HG02852 (cell line): ENCODE data around the gene DBI.
"Not testable (repeated sequence)": the region's sequence is repeated elsewhere in the genome, so short reads cannot be mapped to it uniquely, and the experiment has no call there.

Experiments
- ATAC-seq: cut with Tn5 transposase; IDR thresholded peaks from one replicate; pipeline ENCODE4 v1.9.1; 2021; ENCODE audit warnings: mild to moderate bottlenecking, moderate library complexity; ENCODE audit not compliant: unreplicated experiment

The DBI gene

GRCh38 chr2:119393971-119394748 lies 27.4 kb downstream of the DBI start:
- ATAC-seq = no peak

DNA sequence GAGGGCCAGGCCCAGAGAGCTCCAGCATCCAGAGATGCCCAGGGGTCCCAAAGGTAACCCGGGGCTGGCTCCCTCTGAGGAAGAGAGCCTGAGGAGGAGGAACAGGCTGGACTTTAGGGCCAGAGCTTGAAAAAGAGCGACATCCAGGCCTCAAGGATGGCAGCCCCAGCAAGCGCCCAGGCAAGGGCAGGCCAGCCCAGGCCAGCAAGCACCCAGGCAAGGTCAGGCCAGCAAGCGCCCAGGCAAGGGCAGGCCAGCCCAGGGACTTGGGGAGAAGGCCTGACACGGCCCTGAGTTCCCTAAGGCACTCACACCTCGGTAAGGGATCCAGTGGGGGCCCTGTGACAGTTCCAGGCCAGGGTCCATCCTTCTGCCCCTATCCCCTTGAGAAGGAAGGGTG lies 30.4 kb downstream of the DBI start:
- ATAC-seq = no peak

DNA sequence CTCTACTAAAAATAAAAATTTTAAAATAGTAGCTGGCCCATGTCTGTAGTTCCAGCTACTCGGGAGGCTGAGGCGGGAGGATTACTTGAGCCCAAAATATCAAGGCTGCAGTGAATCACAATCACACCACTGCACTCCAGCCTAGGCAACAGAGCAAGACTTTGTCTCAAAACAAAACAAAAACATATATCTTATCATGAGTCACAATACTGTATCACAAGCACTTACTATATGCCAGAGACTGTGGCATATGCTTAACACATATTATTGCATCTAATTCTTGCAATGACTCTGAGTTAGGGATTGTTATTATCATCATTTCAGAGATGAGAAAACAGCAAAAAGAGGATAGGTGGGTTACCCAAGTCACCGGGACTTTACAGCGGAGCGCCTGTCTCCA lies 35.3 kb downstream of the DBI start:
- ATAC-seq = no peak

GRCh38 chr2:119402645-119403560 lies 36.1 kb downstream of the DBI start:
- ATAC-seq = no peak

GRCh38 chr2:119403618-119404017 lies 36.8 kb downstream of the DBI start:
- ATAC-seq = not testable (repeated sequence)

DNA sequence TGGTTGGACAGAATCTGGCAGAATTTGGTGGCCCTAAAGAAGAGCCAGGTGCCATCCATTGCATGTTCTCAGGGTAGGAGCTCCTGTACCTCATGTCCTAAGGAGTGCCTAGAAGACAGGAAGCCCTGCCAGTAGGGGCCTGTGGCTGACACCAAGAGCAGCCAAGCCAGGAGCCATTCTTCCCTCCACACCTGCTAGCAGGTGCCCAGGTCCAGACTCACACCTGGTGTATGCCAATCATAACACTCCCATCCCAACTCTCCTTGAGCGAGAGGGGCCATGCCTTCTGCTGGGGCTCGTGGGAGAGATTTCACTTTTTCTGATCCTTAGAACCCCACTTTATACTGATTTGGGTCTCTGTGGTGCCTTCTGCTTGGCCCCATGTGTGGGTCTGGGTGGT lies 38.4 kb downstream of the DBI start:
- ATAC-seq = no peak

- no peak for ATAC-seq
Measured at GRCh38 chr2:119407430-119408220, 40.8 kb downstream of the DBI start.

DNA sequence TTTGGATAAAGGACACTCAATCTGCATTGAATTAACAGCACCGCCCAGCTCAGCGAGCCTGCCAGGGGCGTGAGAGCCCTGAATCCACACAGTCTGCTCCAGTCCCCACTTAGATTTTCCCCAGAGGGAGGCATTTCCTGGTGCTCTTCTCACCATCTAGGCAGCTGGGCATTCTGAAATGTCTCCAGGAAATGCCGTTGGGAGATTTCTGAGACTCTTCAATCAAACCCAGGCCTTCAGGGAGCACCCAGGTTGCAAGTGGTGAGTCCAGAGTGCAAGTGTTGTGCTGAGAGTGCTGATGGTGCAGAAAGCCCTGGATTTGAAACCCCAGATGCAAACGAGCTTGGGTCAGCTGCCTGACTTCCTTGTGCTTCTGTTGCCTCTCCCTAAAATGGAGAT lies 41.4 kb downstream of the DBI start:
- no peak for ATAC-seq

DNA sequence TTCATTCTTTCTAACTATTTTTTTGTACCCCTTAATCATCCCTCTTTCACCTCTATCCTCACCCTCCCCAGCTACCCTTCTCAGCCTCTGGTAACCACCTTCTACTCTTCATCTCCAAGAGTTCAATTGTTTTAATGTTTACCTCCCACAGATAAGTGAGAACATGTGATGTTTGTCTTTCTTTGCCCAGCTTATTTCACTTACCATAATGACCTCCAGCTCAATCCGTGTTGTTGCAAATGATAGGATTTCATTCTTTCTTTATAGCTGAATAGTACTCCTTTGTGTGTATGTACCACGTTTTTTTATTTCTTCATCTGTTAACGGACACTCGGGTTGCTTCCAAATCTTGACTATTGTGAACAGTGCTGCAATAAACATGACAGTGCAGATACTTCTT lies 42.7 kb downstream of the DBI start:
- no peak for ATAC-seq

GRCh38 chr2:119414894-119415293 lies 48.1 kb downstream of the DBI start:
- no peak for ATAC-seq

DNA sequence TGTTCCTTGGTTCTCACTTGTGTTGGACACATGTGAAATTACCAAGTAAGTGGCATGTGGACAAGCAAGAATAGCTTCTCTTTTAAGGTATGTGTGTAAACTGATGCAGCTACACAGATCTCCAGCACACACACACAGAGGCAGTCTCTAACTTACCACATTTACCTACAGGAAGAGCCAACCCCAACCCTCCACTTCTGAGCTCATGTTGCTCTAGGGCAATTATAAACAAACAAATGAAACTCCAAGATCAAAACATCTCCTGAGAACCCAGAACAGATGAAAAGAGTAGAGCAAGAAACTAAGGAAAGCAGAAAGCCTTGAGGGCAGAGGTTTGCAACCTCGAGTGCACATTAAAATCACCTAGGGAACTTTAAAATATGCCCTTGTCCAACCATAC lies 48.9 kb downstream of the DBI start:
- ATAC-seq = no peak

GRCh38 chr2:119416299-119416923 lies 49.6 kb downstream of the DBI start:
- no peak for ATAC-seq

DNA sequence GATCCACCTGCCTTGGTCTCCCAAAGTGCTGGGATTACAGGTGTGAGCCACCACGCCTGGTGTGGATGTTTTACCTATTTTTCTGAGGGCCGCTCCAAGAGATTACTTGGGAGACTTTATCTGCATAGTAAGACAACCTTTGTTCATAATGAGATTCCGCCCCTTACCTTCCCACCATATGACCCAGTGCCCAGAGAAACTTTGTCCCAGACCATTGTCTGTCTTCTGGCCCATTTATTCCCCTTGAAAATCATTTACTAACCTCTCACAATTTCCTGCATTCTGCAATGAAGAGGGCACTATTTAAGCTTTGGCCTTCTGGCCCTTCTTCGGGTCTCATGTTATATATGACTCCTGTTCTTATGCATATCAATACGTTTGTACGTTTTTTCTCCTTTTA lies 51.1 kb downstream of the DBI start:
- ATAC-seq = no peak

DNA sequence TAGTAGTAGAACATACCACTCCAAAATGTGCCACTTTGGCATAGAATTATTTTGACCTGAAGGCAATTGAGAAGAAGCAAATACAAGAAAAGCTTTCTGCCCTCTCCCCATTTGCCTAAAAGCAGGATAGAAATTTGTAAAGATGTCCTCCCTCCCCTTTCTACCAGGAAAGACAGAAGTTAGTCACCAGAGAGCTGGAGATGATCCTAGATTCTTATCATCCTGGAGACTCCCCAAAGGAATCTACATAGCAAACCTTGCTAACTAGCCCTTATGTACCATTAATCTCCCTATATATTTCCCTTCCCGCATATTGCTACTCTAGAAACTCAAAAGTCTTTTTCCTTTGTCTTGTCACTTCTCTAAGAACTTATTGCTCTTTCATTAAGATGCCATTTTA lies 52.3 kb downstream of the DBI start:
- ATAC-seq = no peak

DNA sequence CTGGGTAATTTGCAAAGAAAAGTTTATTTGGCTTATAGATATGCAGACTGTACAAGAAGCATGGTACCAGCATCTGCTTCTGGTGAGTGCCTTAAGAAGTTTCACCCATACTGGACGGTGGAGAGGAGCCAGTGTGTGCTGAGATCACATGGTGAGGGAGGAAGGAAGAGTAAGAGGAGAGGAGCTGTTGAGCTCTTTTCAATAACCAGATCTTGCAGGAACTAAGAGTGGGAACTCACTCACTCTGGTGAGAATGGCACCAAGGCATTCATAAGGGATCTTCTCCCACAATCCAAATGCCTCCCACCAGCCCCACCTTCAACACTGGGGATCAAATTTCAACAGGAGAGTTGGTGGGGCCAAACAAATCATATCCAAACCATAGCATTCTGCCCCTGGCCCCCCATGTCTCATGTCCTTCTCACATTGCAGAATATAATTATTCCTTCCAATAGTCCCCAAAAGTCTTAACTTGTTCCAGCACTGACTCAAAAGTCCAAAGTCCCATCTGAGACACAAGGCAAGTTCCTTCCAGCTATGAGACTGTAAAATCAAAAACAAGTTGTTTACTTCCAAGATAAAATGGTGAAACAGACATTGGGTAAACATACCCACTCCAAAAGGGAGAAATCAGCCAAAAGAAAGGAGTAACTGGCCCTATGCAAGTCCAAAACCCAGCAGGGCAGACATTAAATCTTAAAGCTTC lies 53.2 kb downstream of the DBI start:
- ATAC-seq = no peak

DNA sequence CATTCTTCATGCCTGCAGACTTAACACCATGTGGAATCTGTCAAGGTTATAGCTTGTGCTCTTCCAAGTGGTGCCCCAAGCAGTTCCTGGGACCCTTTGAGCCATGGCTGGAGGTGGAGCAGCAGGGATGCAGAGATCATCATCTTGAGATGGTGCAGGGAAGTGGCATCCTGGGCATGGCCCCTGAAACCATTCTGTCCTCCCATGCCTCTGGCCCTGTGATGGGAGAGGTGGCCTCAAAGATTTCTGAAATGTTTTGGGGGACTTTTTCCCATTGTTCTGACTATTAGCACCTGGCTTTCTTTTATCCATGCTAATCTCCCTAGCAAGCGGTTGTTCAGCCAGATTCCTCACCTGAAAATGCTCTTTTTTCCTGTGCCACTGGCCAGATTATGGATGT lies 54.5 kb downstream of the DBI start:
- ATAC-seq = no peak

DNA sequence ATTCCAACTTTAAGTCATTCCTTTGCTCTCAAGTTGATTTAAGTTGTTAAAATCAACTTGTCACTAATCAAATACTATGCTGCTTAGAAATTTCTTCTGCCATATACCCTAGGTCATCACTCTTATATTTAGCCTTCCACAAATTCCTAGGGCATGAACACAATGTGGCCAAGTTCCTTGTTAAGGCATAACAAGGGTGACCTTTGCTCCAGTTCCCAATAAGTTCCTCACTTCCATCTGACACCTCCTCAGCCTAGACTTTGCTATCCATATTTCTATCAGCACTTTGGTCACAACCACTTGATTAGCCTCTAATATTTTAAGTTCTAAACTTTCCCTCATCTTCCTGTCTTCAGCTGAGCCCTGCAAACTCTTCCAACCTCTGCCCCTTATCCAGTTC lies 55.0 kb downstream of the DBI start:
- ATAC-seq = no peak
